Nephron (organoid): ENCODE results near the gene LGALS14.

Experiments used
- H3K27ac Mint-ChIP-seq, 3 experiments: 2 replicates each; pipeline ENCODE4 v1.8.0; 2020; ENCODE audit warnings: mixed read lengths in 3 of 3, mild to moderate bottlenecking in 2 of 3, moderate library complexity in 1 of 3
- H3K27me3 Mint-ChIP-seq: 2 replicates; pipeline ENCODE4 v1.8.0; 2021; ENCODE audit warnings: low read depth, mild to moderate bottlenecking, moderate library complexity, mixed read lengths
- H3K36me3 Mint-ChIP-seq: 2 replicates; pipeline ENCODE4 v1.8.0; 2020; ENCODE audit warnings: low read depth, mixed read lengths
- H3K4me1 Mint-ChIP-seq: 2 replicates; pipeline ENCODE4 v1.8.0; 2020; ENCODE audit warnings: mixed read lengths
- H3K4me3 Mint-ChIP-seq, 3 experiments: 2 replicates each; pipeline ENCODE4 v1.8.0; 2020; ENCODE audit warnings: mild to moderate bottlenecking in 3 of 3, mixed read lengths in 3 of 3, moderate library complexity in 2 of 3
- H3K9me3 Mint-ChIP-seq: 2 replicates; pipeline ENCODE4 v1.8.0; 2020; ENCODE audit warnings: mixed read lengths
- CTCF ChIP-seq, 3 experiments: fragments of 200-600 bp; sonication (generic); IDR thresholded peaks; one replicate each; pipeline ENCODE4 v1.5.0; 2021; ENCODE audit warnings: antibody characterized with exemption in 3 of 3; ENCODE audit not compliant: unreplicated experiment in 3 of 3

Gene LGALS14

GRCh38 chr19:39746836-39747529 lies 42.7 kb downstream of the LGALS14 start:
- no peaks in the 10 kb centered on the region for H3K36me3 Mint-ChIP-seq
- no peak for TF ChIP-seq CTCF (IDR thresholded peaks at IDR 0.05; ENCODE audit: unreplicated experiment in 3 of 3)
- H3K27ac Mint-ChIP-seq: no peak overlapping the region
- H3K4me3 Mint-ChIP-seq: no peak overlapping the region
- H3K4me1 Mint-ChIP-seq: no peaks in the 10 kb centered on the region
- no peaks in the 10 kb centered on the region for H3K9me3 Mint-ChIP-seq
- peaks cover 12% of the 10 kb centered on the region for H3K27me3 Mint-ChIP-seq

GRCh38 chr19:39749981-39750380 lies 45.7 kb downstream of the LGALS14 start:
- Mint-ChIP-seq H3K4me1 (no peaks in the 10 kb centered on the region), H3K36me3 (no peaks in the 10 kb centered on the region), H3K9me3 (no peaks in the 10 kb centered on the region), H3K27ac (no peak overlapping the region), H3K27me3 (peaks cover 16% of the 10 kb centered on the region), H3K4me3 (no peak overlapping the region)
- TF ChIP-seq CTCF (IDR thresholded peaks at IDR 0.05; ENCODE audit: unreplicated experiment in 3 of 3): no peak

GRCh38 chr19:39752390-39752789 lies 48.1 kb downstream of the LGALS14 start:
- Mint-ChIP-seq H3K36me3 (no peaks in the 10 kb centered on the region), H3K9me3 (no peaks in the 10 kb centered on the region), H3K27me3 (peaks cover 15% of the 10 kb centered on the region), H3K27ac (no peak overlapping the region), H3K4me1 (no peaks in the 10 kb centered on the region), H3K4me3 (no peak overlapping the region)
- TF ChIP-seq CTCF (IDR thresholded peaks at IDR 0.05; ENCODE audit: unreplicated experiment in 3 of 3): no peak

GRCh38 chr19:39752795-39753194 lies 48.5 kb downstream of the LGALS14 start:
- no peak overlapping the region for H3K27ac Mint-ChIP-seq
- H3K27me3 Mint-ChIP-seq: peaks cover 16% of the 10 kb centered on the region
- TF ChIP-seq CTCF (IDR thresholded peaks at IDR 0.05; ENCODE audit: unreplicated experiment in 3 of 3): no peak
- H3K4me1 Mint-ChIP-seq: no peaks in the 10 kb centered on the region
- H3K4me3 Mint-ChIP-seq: no peak overlapping the region
- H3K9me3 Mint-ChIP-seq: no peaks in the 10 kb centered on the region
- H3K36me3 Mint-ChIP-seq: no peaks in the 10 kb centered on the region

GRCh38 chr19:39754544-39754943 lies 50.3 kb downstream of the LGALS14 start:
- Mint-ChIP-seq H3K27ac (no peak overlapping the region), H3K4me3 (no peak overlapping the region), H3K27me3 (peaks cover 24% of the 10 kb centered on the region), H3K4me1 (no peaks in the 10 kb centered on the region), H3K36me3 (no peaks in the 10 kb centered on the region), H3K9me3 (no peaks in the 10 kb centered on the region)
- no peak for TF ChIP-seq CTCF (IDR thresholded peaks at IDR 0.05; ENCODE audit: unreplicated experiment in 3 of 3)

GRCh38 chr19:39754971-39755370 lies 50.7 kb downstream of the LGALS14 start:
- H3K27ac Mint-ChIP-seq: no peak overlapping the region
- H3K27me3 Mint-ChIP-seq: peaks cover 24% of the 10 kb centered on the region
- no peaks in the 10 kb centered on the region for H3K36me3 Mint-ChIP-seq
- H3K9me3 Mint-ChIP-seq: no peaks in the 10 kb centered on the region
- no peak for TF ChIP-seq CTCF (IDR thresholded peaks at IDR 0.05; ENCODE audit: unreplicated experiment in 3 of 3)
- no peak overlapping the region for H3K4me3 Mint-ChIP-seq
- no peaks in the 10 kb centered on the region for H3K4me1 Mint-ChIP-seq
